Thymus (tissue), 14 donors: ENCODE data around the gene SFRP4. TPM values are rescaled to one million over a fixed set of nuclear protein-coding genes. Genes with fewer than 3 reads are reported as not detected.
"Not testable (repeated sequence)": the region's sequence is repeated elsewhere in the genome, so short reads cannot be mapped to it uniquely, and the experiment has no call there.

Experiments
- DNase-seq, 9 donors: peaks; one replicate each; pipeline ENCODE4 v3.0.0-alpha.2; 2013; ENCODE audit warnings: low spot score in 9 of 9, low read depth in 6 of 9, missing footprints in 1 of 9
- H3K27ac ChIP-seq, 2 donors: one replicate each; pipeline ENCODE4 v1.5.1; 2013; ENCODE audit warnings: control low read depth in 1 of 2, low read depth in 1 of 2, low read length in 1 of 2, mild to moderate bottlenecking in 1 of 2, moderate library complexity in 1 of 2
- H3K27me3 ChIP-seq, 2 donors: one replicate each; pipeline ENCODE4 v1.5.1; 2013; ENCODE audit warnings: low read length in 1 of 2; ENCODE audit not compliant: control insufficient read depth in 2 of 2, insufficient read depth in 1 of 2
- H3K36me3 ChIP-seq, 2 donors: one replicate each; pipeline ENCODE4 v1.5.1; 2013; ENCODE audit warnings: low read length in 1 of 2, mild to moderate bottlenecking in 1 of 2, moderate library complexity in 1 of 2; ENCODE audit not compliant: control insufficient read depth in 2 of 2, insufficient read depth in 2 of 2
- H3K4me1 ChIP-seq, 2 donors: one replicate each; pipeline ENCODE4 v1.5.1; 2013; ENCODE audit warnings: low read length in 2 of 2; ENCODE audit not compliant: control insufficient read depth in 2 of 2, insufficient read depth in 2 of 2
- H3K4me3 ChIP-seq, 2 donors: one replicate each; pipeline ENCODE4 v1.5.1; 2013; ENCODE audit warnings: low read length in 2 of 2, control low read depth in 1 of 2, mild to moderate bottlenecking in 1 of 2
- H3K9me3 ChIP-seq, 2 donors: one replicate each; pipeline ENCODE4 v1.5.1; 2013; ENCODE audit warnings: low read length in 1 of 2, mild to moderate bottlenecking in 1 of 2; ENCODE audit not compliant: control insufficient read depth in 2 of 2, insufficient read depth in 1 of 2
- WGBS: extraction: QIAGEN DNeasy Blood & Tissue Kit; methylation state at CpG from one replicate; pipeline ENCODE4 v1.1.7; 2013; 5-methylcytosine and 5-hydroxymethylcytosine counted together
- long read RNA-seq, 10 donors: transcript quantifications; one replicate each; lab custom pipeline, GENCODE V29; 2026
- polyA plus RNA-seq: library from polyadenylated mRNA; stranded (reverse); fragments of 200-250 nt; gene quantifications from one replicate; pipeline ENCODE4 v1.2.3, GENCODE V29; 2013
- total RNA-seq: library from RNA; stranded (reverse); fragments of 120-200 nt; gene quantifications from one replicate; pipeline ENCODE4 v1.2.4, GENCODE V29; 2013
- donor health status: healthy.

The SFRP4 gene
- 0.80 TPM for total RNA-seq
- 0.98 TPM for polyA plus RNA-seq
- long read RNA-seq, donor 1, result 0 reads
- long read RNA-seq, donor 2, result 0 reads
- long read RNA-seq, donor 3, result 0 reads
- long read RNA-seq, donor 4, result 0 reads
- long read RNA-seq, donor 5, result 0 reads
- long read RNA-seq, donor 6, partial matches to known transcripts, result 0 of 1 reads
- long read RNA-seq, donor 6, other reads (novel, unspliced or antisense), result 0 of 1 reads
- long read RNA-seq, donor 7, result 0 reads
- long read RNA-seq, donor 8, result 0 reads
- long read RNA-seq, donor 9, partial matches to known transcripts, result 0 of 3 reads
- long read RNA-seq, donor 9, other reads (novel, unspliced or antisense), result 0 of 3 reads
- long read RNA-seq, donor 10, result 0 reads

DNA sequence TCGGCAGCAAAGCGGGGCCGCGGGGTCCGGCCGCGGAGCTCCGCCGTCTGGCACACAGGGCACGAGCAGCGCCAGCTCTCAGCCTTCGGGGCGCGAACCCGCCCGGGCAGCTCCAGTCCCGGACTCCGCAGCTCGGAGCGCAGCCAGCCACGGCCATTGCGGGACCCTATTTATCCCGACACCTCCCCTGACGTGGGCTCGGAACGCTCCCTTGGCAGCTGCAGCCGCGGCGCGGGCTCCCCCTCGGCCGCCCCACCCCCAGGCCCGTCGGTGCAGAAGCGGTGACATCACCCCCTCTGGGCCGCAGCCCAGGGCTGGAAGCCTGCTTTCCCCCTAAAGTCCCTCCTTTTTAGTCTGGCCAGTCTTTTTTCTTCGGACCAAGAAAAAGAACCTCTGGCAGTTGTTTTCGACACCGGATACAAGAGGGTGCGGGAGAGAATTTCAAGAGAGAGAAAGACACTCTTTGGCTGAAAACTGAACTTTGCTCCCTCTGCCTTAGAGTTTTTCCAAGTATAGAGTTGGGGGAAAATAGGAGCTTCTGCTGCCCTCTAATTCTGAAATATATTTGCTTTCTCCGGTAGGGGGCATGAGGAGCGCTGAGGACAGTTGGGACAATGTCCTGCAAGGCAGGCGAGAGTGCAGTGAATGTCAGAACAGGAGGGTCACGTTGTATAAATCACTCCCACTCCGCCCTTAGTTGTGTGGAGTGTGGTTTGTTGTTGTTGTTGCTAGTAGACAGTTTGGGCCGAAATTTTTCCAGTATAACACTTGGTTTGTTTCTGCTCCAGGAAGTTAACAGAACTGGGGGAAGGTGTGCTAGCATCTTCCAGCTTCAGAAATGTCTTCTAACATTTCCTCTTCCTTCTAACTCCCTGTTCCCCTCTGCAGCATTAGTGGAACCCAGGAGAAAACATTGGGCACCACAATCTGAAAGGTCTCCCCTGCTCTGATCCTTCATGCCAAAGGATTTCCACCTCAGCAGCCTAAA, at the start of gene SFRP4:
SFRP4 (minus strand) TSS at position 145 of the 988 bp plus-strand sequence. CDS start 280 bp downstream, outside the sequence.
- Histone ChIP-seq H3K27me3 (peaks cover 18 to 35% of the 10 kb centered on the region in 2 donors), H3K4me1 (peaks cover 19 to 24% of the 10 kb centered on the region in 2 donors), H3K27ac (no peak within 1 kb of the TSS), H3K9me3 (peaks cover 0 to 8% of the 10 kb centered on the region in 2 donors), H3K36me3 (no peaks in the 10 kb centered on the region), H3K4me3 (peak within 1 kb of the TSS; percentile 22 to 48)
- DNase-seq, result peak in 5 of 9 donors; percentile 9 to 48 (median 17)
- 2% methylated on average over 46 of the region's 46 CpGs for WGBS

DNA sequence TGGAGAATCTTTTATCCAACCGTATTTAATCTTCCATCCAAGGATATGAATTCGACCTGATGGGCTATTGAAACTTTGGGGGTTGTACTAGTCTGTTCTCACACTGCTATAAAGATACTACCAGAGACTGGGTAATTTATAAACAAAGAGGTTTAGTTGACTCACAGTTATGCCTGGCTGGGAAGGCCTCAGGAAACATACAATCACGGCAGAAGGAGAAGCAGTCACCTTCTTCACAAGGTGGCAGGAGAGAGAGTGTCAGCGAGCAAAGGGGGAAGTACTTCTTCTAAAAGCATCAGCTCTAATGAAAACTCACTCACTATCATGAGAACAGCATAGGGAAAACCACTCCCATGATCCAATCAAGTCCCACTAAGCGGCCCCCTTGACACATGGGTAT, 47.6 kb upstream of the SFRP4 start:
- no peak overlapping the region for H3K27ac ChIP-seq
- no peaks in the 10 kb centered on the region for H3K9me3 ChIP-seq
- DNase-seq, result no peak
- no peaks in the 10 kb centered on the region for H3K36me3 ChIP-seq
- no peaks in the 10 kb centered on the region for H3K4me1 ChIP-seq
- 83% methylated on average over 5 of the region's 5 CpGs for WGBS
- no peaks in the 10 kb centered on the region for H3K27me3 ChIP-seq
- H3K4me3 ChIP-seq, result no peak overlapping the region

DNA sequence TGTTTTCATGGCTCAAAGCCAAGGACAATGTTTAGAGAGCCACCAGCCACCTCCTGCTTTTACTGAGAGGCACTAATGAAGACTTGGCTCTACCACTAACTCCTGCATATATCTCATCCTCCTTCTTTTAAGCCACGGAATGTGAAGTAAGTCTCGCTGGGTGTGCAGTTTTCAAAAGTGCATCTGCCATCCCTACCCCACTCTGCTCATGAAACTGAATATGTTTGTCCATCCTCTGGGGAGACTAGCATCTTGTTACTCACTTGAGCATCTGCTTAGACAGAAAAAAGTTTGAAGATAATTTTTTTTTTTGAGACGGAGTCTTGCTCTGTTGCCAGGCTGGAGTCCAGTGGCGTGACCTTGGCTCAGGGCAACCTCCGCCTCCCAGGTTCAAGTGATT, 44.6 kb upstream of the SFRP4 start:
- Histone ChIP-seq H3K27me3 (no peaks in the 10 kb centered on the region), H3K4me1 (no peaks in the 10 kb centered on the region), H3K27ac (no peak overlapping the region), H3K4me3 (no peak overlapping the region), H3K9me3 (no peaks in the 10 kb centered on the region), H3K36me3 (no peaks in the 10 kb centered on the region)
- WGBS, result 90% methylated on average over 5 of the region's 5 CpGs
- no peak for DNase-seq

DNA sequence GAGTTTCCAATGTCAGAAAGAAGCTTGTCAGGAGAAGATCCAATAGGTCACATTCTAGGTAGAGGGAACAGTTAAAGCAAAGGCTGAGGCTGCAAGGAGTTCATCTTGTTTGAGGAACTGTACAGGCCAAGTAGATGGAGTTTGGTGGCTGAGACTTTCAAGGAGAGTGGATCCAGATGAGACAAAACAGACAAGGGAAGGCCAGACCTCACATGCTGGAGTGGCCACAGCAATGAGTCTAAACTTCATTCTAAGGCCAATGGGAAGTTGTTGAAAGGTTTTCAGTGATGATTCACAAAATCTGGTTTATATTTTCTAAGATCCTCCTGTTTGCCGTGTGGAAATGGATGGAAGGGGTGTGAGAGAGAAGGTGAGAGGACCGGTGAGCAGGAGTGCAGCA, 43.9 kb upstream of the SFRP4 start:
- Histone ChIP-seq H3K4me1 (no peaks in the 10 kb centered on the region), H3K27me3 (no peaks in the 10 kb centered on the region), H3K9me3 (no peaks in the 10 kb centered on the region), H3K27ac (no peak overlapping the region), H3K36me3 (no peaks in the 10 kb centered on the region), H3K4me3 (no peak overlapping the region)
- WGBS, result 96% methylated on average over 2 of the region's 2 CpGs
- DNase-seq, result no peak

DNA sequence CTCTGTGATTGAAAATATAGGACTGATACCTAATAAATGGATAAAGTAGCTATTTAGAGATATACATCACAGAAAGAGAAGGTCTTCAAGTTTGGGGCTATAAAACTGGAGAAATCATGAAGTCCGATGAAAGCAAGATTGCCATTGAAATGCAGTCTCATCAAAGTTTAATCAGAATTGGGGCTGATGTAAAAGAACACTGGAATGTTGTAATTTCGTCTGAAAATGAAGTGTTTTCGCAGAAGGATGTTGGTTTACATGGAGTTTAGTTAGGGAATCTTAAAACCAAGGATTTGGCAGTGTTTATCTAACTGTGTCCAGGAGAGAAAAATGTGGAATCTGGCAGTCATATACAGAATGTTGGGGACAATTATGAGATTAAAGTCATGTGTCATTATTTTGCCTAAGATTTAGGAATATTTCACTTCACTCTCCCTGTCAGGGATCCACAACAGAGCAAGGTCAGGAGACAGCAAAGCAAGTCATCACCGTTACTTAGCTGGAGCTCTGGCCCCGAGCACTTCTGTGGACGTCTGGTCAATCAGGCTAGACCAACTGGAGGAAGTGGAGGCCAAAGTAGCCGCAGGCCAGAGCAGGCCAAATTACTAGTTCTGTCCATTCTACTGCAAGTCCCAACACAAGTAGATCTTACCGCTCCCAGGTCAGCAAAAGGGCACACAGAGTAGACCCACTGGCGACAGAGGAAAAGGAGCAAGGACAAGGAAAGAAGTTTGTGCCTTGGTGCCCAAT, 40.8 kb upstream of the SFRP4 start:
- Histone ChIP-seq H3K27me3 (no peaks in the 10 kb centered on the region), H3K4me3 (no peak overlapping the region), H3K9me3 (no peaks in the 10 kb centered on the region), H3K27ac (no peak overlapping the region), H3K36me3 (no peaks in the 10 kb centered on the region), H3K4me1 (no peaks in the 10 kb centered on the region)
- DNase-seq, result no peak
- WGBS, result 96% methylated on average over 9 of the region's 9 CpGs

DNA sequence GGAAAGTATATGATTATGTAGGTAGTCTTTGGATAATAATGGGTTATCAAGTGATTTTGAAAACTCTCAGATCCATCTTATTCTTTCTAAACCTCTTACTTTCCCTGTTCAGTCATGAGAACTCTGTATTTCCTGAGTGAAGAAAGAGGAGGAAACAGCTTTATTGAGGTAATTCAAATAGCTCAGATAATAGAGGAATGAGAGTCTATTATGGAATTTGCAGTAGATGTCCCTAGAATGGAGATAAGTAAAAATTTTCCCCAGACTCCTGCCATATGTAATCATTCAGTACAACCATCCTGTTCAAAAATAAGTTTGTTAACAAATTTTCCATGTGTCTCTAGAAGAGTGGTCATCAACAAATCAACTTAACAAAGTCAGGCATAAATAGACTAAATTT, 40.2 kb upstream of the SFRP4 start:
- H3K4me1 ChIP-seq, result no peaks in the 10 kb centered on the region
- DNase-seq, result no peak
- no peaks in the 10 kb centered on the region for H3K36me3 ChIP-seq
- no peaks in the 10 kb centered on the region for H3K9me3 ChIP-seq
- H3K27ac ChIP-seq, result no peak overlapping the region
- H3K27me3 ChIP-seq, result no peaks in the 10 kb centered on the region
- no peak overlapping the region for H3K4me3 ChIP-seq

DNA sequence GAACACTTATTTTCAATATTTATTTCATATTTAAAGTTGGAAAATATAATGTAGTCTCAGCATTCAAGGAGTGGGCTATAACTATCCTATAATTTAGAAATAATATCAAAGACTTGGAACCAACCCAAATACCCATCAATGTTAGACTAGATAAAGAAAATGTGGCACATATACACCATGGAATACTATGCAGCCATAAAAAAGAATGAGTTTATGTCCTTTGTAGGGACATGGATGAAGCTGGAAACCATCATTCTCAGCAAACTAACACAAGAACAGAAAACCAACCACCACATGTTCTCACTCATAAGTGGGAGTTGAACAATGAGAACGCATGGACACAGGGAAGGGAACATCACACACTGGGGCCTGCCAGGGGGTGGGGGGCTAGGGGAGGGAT, 37.6 kb upstream of the SFRP4 start:
- H3K27ac ChIP-seq, DNase-seq, H3K9me3 ChIP-seq, H3K4me1 ChIP-seq, H3K4me3 ChIP-seq, H3K27me3 ChIP-seq, H3K36me3 ChIP-seq: not testable (repeated sequence)
- 96% methylated on average over 1 of the region's 1 CpG for WGBS

DNA sequence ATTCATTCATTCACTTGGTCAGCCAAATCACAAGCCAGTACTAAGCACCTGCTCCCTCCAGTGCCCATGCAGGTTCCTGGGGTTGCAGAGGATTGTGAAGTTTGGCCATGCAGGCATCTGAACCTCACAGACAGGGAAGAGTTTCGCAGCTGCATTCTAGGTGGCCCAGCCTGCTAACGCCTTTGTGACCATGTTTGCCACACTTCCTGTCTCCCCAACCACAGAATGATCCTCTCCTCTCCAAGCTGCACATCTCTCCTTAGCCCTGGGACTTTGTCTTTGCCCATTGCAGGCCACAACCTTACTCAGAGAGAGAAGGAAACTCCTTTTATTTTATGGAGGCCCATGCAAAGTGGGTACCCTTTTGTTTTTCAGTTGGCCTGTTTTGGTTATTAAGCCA, 35.6 kb upstream of the SFRP4 start:
- H3K36me3 ChIP-seq, result no peaks in the 10 kb centered on the region
- H3K9me3 ChIP-seq, result no peaks in the 10 kb centered on the region
- H3K27me3 ChIP-seq, result no peaks in the 10 kb centered on the region
- no peak overlapping the region for H3K27ac ChIP-seq
- H3K4me1 ChIP-seq, result no peaks in the 10 kb centered on the region
- WGBS, result 26% methylated on average over 2 of the region's 2 CpGs
- no peak for DNase-seq
- H3K4me3 ChIP-seq, result no peak overlapping the region

DNA sequence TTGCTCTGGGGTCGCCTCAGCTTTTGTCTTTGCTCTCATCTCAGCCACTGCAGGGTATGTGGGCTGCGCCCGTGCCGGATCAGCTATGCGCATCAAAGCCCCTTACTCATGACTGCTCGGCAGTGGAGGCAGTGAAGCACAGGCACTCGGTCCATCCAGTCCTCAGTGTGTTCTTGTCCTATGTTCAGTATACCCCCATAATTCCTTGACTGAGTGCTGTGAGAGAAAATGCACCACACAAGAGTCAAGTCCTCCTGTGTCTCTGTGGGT, 31.3 kb upstream of the SFRP4 start:
- no peak overlapping the region for H3K27ac ChIP-seq
- 92% methylated on average over 7 of the region's 7 CpGs for WGBS
- no peak for DNase-seq
- H3K27me3 ChIP-seq, result no peaks in the 10 kb centered on the region
- no peaks in the 10 kb centered on the region for H3K36me3 ChIP-seq
- H3K4me3 ChIP-seq, result no peak overlapping the region
- no peaks in the 10 kb centered on the region for H3K9me3 ChIP-seq
- no peaks in the 10 kb centered on the region for H3K4me1 ChIP-seq
